HG03565 (cell line): Measurements from ENCODE around the gene COL9A2.

ENCODE experiments used
- ATAC-seq: cut with Tn5 transposase; IDR thresholded peaks from one replicate; pipeline ENCODE4 v1.9.1; 2021; ENCODE audit warnings: mild to moderate bottlenecking, moderate library complexity; ENCODE audit not compliant: unreplicated experiment

Gene COL9A2

GRCh38 chr1:40305451-40305850, 11.6 kb downstream of the COL9A2 start:
- ATAC-seq: no peak

GRCh38 chr1:40303790-40304189, 13.3 kb downstream of the COL9A2 start:
- ATAC-seq: no peak

- ATAC-seq: no peak
Measured at GRCh38 chr1:40303051-40303771, 13.9 kb downstream of the COL9A2 start.

- no peak for ATAC-seq
Measured at GRCh38 chr1:40302475-40302874, 14.6 kb downstream of the COL9A2 start.

GRCh38 chr1:40301541-40302299, 15.4 kb downstream of the COL9A2 start:
- ATAC-seq: no peak

- ATAC-seq: no peak
Measured at GRCh38 chr1:40301066-40301465, 16.0 kb downstream of the COL9A2 start.

- ATAC-seq: no peak
Measured at GRCh38 chr1:40300651-40301050, 16.4 kb downstream of the COL9A2 start.

- ATAC-seq: no peak
Measured at GRCh38 chr1:40300249-40300567, 16.9 kb downstream of the COL9A2 start.

- ATAC-seq: no peak
Measured at GRCh38 chr1:40299366-40300248, 17.5 kb downstream of the COL9A2 start.

- ATAC-seq: no peak
Measured at GRCh38 chr1:40291293-40291692, 25.8 kb downstream of the COL9A2 start.

GRCh38 chr1:40281853-40282252, 35.2 kb downstream of the COL9A2 start:
- ATAC-seq: no peak

GRCh38 chr1:40276122-40276521, 41.0 kb downstream of the COL9A2 start:
- no peak for ATAC-seq

- ATAC-seq: no peak
Measured at GRCh38 chr1:40274331-40274730, 42.8 kb downstream of the COL9A2 start.

- no peak for ATAC-seq
Measured at GRCh38 chr1:40273547-40274166, 43.4 kb downstream of the COL9A2 start.

GRCh38 chr1:40272653-40273213, 44.4 kb downstream of the COL9A2 start:
- ATAC-seq: no peak

GRCh38 chr1:40270152-40270834, 46.8 kb downstream of the COL9A2 start:
- no peak for ATAC-seq

GRCh38 chr1:40268211-40268610, 48.9 kb downstream of the COL9A2 start:
- ATAC-seq: no peak

GRCh38 chr1:40267767-40268187, 49.3 kb downstream of the COL9A2 start:
- ATAC-seq: no peak

- no peak for ATAC-seq
Measured at GRCh38 chr1:40266786-40267535, 50.1 kb downstream of the COL9A2 start.
